Stimulated activated CD8-positive, alpha-beta memory T cell treated with anti-CD3 and anti-CD28 coated beads, Interleukin-2, amount 100 ng/mL, for 48 hours (primary cell): ENCODE measurements around the gene METTL22.

Experiments
- DNase-seq, 2 donors: peaks; one replicate each; pipeline ENCODE4 v3.0.0-alpha.2; 2020; ENCODE audit warnings: low read depth in 2 of 2

Gene METTL22

GRCh38 chr16:8694795-8695728 is 73.6 kb downstream of the METTL22 start:
- no peak for DNase-seq

- no peak for DNase-seq
These were observed 75.4 kb downstream of the METTL22 start for GRCh38 chr16:8696880-8697279.

GRCh38 chr16:8697965-8698364 is 76.5 kb downstream of the METTL22 start:
- DNase-seq = no peak
